Retina (tissue), 1 donor: ENCODE results near the gene ESR2.
"Not testable (repeated sequence)": the region's sequence is repeated elsewhere in the genome, so short reads cannot be mapped to it uniquely, and the experiment has no call there.

Experiments used
- DNase-seq: peaks from one replicate; pipeline ENCODE4 v3.0.0-alpha.2; 2016

ESR2 gene

GRCh38 chr14:64123241-64123822 lies 170.8 kb downstream of the ESR2 start:
- DNase-seq: no peak

GRCh38 chr14:64119980-64120379 lies 174.2 kb downstream of the ESR2 start:
- DNase-seq: no peak

- DNase-seq: no peak
These were observed 174.7 kb downstream of the ESR2 start for GRCh38 chr14:64119500-64119899.

- DNase-seq: no peak
These were observed 175.3 kb downstream of the ESR2 start for GRCh38 chr14:64118892-64119291.

- not testable (repeated sequence) for DNase-seq
These were observed 175.8 kb downstream of the ESR2 start for GRCh38 chr14:64118403-64118742.

GRCh38 chr14:64117671-64118402 lies 176.3 kb downstream of the ESR2 start:
- DNase-seq: no peak

- no peak for DNase-seq
These were observed 178.8 kb downstream of the ESR2 start for GRCh38 chr14:64115401-64115800.

- no peak for DNase-seq
These were observed 179.4 kb downstream of the ESR2 start for GRCh38 chr14:64114796-64115195.

- peak; percentile 21 for DNase-seq
These were observed 180.0 kb downstream of the ESR2 start for GRCh38 chr14:64114166-64114565.

GRCh38 chr14:64112867-64113678 lies 181.1 kb downstream of the ESR2 start:
- no peak for DNase-seq

- DNase-seq: no peak
These were observed 183.4 kb downstream of the ESR2 start for GRCh38 chr14:64110802-64111201.

- DNase-seq: no peak
These were observed 184.2 kb downstream of the ESR2 start for GRCh38 chr14:64109819-64110554.

- no peak for DNase-seq
These were observed 186.7 kb downstream of the ESR2 start for GRCh38 chr14:64107438-64107837.

- no peak for DNase-seq
These were observed 196.1 kb downstream of the ESR2 start for GRCh38 chr14:64098120-64098519.

- DNase-seq: no peak
These were observed 198.6 kb downstream of the ESR2 start for GRCh38 chr14:64095620-64096019.

GRCh38 chr14:64092940-64093339 lies 201.2 kb downstream of the ESR2 start:
- no peak for DNase-seq

GRCh38 chr14:64092338-64092737 lies 201.8 kb downstream of the ESR2 start:
- no peak for DNase-seq

- DNase-seq: no peak
These were observed 203.0 kb downstream of the ESR2 start for GRCh38 chr14:64091217-64091616.

- no peak for DNase-seq
These were observed 204.3 kb downstream of the ESR2 start for GRCh38 chr14:64089920-64090319.

GRCh38 chr14:64088647-64088964 lies 205.6 kb downstream of the ESR2 start:
- DNase-seq: no peak

- DNase-seq: no peak
These were observed 211.3 kb downstream of the ESR2 start for GRCh38 chr14:64082837-64083236.

GRCh38 chr14:64081174-64081746 lies 212.9 kb downstream of the ESR2 start:
- DNase-seq: no peak

GRCh38 chr14:64080452-64080851 lies 213.7 kb downstream of the ESR2 start:
- DNase-seq: no peak
